B cell (primary cell): ENCODE results near the gene KRT5. TPM values are rescaled to one million over a fixed set of nuclear protein-coding genes. Genes with fewer than 3 reads are reported as not detected.

Source experiments
- ATAC-seq: fragments of 200-7000 bp; cut with Tn5 transposase; one replicate; pipeline ENCODE4 v1.10.0; 2021; ENCODE audit warnings: low read depth, mild to moderate bottlenecking, moderate number of reproducible peaks, moderate library complexity
- CTCF ChIA-PET: fragments of 350-600 bp; sonication (Branson Sonifier 250); formaldehyde crosslinking; loops from one replicate; lab custom pipeline; 2021; ENCODE audit warnings: antibody characterized with exemption, inconsistent platforms; lab: Charles Lee
- POLR2A ChIA-PET: fragments of 350-600 bp; sonication (Branson Sonifier 250); formaldehyde crosslinking; loops from one replicate; lab custom pipeline; 2021; ENCODE audit warnings: antibody characterized with exemption; lab: Charles Lee
- DNase-seq: peaks from one replicate; pipeline ENCODE4 v3.0.0; 2013
- H2AFZ ChIP-seq: 2 replicates; pipeline ENCODE4 v1.6.1; 2012; ENCODE audit warnings: mild to moderate bottlenecking, low read depth, low read length; ENCODE audit not compliant: insufficient read depth, poor library complexity, severe bottlenecking
- H3K27ac ChIP-seq, 2 donors: 1 replicate in 1 of 2; 2 replicates in 1 of 2; pipeline ENCODE4 v1.5.1; 2012 to 2013; ENCODE audit warnings: low read length in 2 of 2, mild to moderate bottlenecking in 2 of 2, moderate library complexity in 1 of 2
- H3K27me3 ChIP-seq, 4 experiments: fragments of 200-600 bp in 1 of 4; sonication (generic) in 1 of 4; replicated peaks in 1 of 4; 1 replicate in 2 of 4; 2 replicates in 2 of 4; pipeline versions ENCODE4 v1.6.1 to v1.7.0; 2013 to 2016; ENCODE audit warnings: low read length in 3 of 4, mild to moderate bottlenecking in 2 of 4, mixed read lengths in 1 of 4, moderate library complexity in 1 of 4; ENCODE audit not compliant: insufficient read depth in 4 of 4, control insufficient read depth in 3 of 4; ENCODE audit errors: control extremely low read depth in 1 of 4
- H3K36me3 ChIP-seq, 2 experiments: replicated peaks in 1 of 2; 1 replicate in 1 of 2; 2 replicates in 1 of 2; pipeline versions ENCODE4 v1.6.1 to v1.7.1; 2013; ENCODE audit warnings: low read length in 1 of 2; ENCODE audit not compliant: insufficient read depth in 2 of 2, control insufficient read depth in 1 of 2; ENCODE audit errors: control extremely low read depth in 1 of 2, extremely low read depth in 1 of 2
- H3K4me1 ChIP-seq, 2 donors: fragments of 200-600 bp in 1 of 2; sonication (generic) in 1 of 2; 1 replicate in 1 of 2; 2 replicates in 1 of 2; pipeline versions ENCODE4 v1.5.1 to v1.6.1; 2013 to 2017; ENCODE audit warnings: low read length in 2 of 2; ENCODE audit not compliant: control insufficient read depth in 2 of 2, insufficient read depth in 2 of 2
- H3K4me2 ChIP-seq: replicated peaks from 2 replicates; pipeline ENCODE3; 2012; ENCODE audit warnings: mild to moderate bottlenecking, low read depth, low read length; ENCODE audit not compliant: poor library complexity, severe bottlenecking
- H3K4me3 ChIP-seq, 5 experiments: fragments of 200-600 bp in 1 of 5; sonication (generic) in 1 of 5; 1 replicate in 3 of 5; 2 replicates in 2 of 5; pipeline versions ENCODE4 v1.5.1 to v1.7.0; 2011 to 2016; ENCODE audit warnings: low read length in 4 of 5, mild to moderate bottlenecking in 4 of 5, low read depth in 2 of 5, control low read depth in 1 of 5, moderate library complexity in 1 of 5; ENCODE audit not compliant: insufficient read depth in 1 of 5; ENCODE audit errors: control extremely low read depth in 1 of 5, extremely low read depth in 1 of 5
- H3K79me2 ChIP-seq: fragments of 200-600 bp; sonication (generic); one replicate; pipeline ENCODE4 v1.6.0; 2016; ENCODE audit warnings: low read length; ENCODE audit not compliant: control insufficient read depth, insufficient read depth
- H3K9ac ChIP-seq: fragments of 200-600 bp; sonication (generic); 2 replicates; pipeline ENCODE4 v1.6.1; 2017; ENCODE audit warnings: mild to moderate bottlenecking, low read length, moderate library complexity
- H3K9me3 ChIP-seq, 3 donors: one replicate each; pipeline versions ENCODE4 v1.6.1 to v1.7.1; 2013; ENCODE audit warnings: low read length in 2 of 3; ENCODE audit not compliant: control insufficient read depth in 2 of 3, insufficient read depth in 1 of 3; ENCODE audit errors: control extremely low read depth in 1 of 3
- H4K20me1 ChIP-seq: 2 replicates; pipeline ENCODE4 v1.6.0; 2012; ENCODE audit warnings: mild to moderate bottlenecking, low read length; ENCODE audit not compliant: insufficient read depth, control insufficient read depth, poor library complexity, severe bottlenecking
- H3K27ac Mint-ChIP-seq: one replicate; pipeline ENCODE4 v1.8.0; 2021; ENCODE audit warnings: mixed read lengths
- H3K27me3 Mint-ChIP-seq: one replicate; pipeline ENCODE4 v1.8.0; 2021; ENCODE audit warnings: mixed read lengths
- H3K4me1 Mint-ChIP-seq: one replicate; pipeline ENCODE4 v1.8.0; 2021; ENCODE audit warnings: mixed read lengths
- H3K4me3 Mint-ChIP-seq: one replicate; pipeline ENCODE4 v1.8.0; 2021; ENCODE audit warnings: mixed read lengths
- H3K9me3 Mint-ChIP-seq: one replicate; pipeline ENCODE4 v1.8.0; 2022; ENCODE audit warnings: mixed read lengths; ENCODE audit not compliant: insufficient read depth
- CTCF ChIP-seq: fragments of 200-600 bp; IDR thresholded peaks from one replicate; pipeline ENCODE4 v1.8.0; 2022; ENCODE audit warnings: antibody characterized with exemption, mild to moderate bottlenecking
- EZH2 ChIP-seq: IDR thresholded peaks from 2 replicates; pipeline ENCODE4 v1.6.1; 2012; ENCODE audit warnings: borderline replicate concordance, low read depth, mild to moderate bottlenecking, moderate library complexity, low read length; ENCODE audit not compliant: insufficient read depth, poor library complexity, severe bottlenecking
- WGBS: methylation state at CpG from one replicate; pipeline ENCODE4 v1.1.5; 2013; ENCODE audit warnings: missing lambda C conversion rate; ENCODE audit not compliant: insufficient coverage; 5-methylcytosine and 5-hydroxymethylcytosine counted together
- intact Hi-C: fragments of 100-400 bp; cut with micrococcal nuclease; formaldehyde crosslinking; loops from one replicate; pipeline ENCODE4 v1.10.0; 2022
- polyA plus RNA-seq: library from polyadenylated mRNA; depleted of rRNA; stranded (reverse); fragments of >200 nt; gene quantifications from 2 replicates; pipeline ENCODE4 v1.2.3, GENCODE V29; 2012
- total RNA-seq, 2 donors: library from RNA; stranded (reverse); fragments of 120-200 nt in 1 of 2; gene quantifications; 1 replicate in 1 of 2; 2 replicates in 1 of 2; pipeline versions ENCODE4 v1.2.3 to v1.2.4, GENCODE V29; 2013 to 2022

KRT5 gene
- total and polyA plus RNA-seq, 2 donors (not counting 1 experiment from before 2014, with no cell fraction given): not detected

DNA sequence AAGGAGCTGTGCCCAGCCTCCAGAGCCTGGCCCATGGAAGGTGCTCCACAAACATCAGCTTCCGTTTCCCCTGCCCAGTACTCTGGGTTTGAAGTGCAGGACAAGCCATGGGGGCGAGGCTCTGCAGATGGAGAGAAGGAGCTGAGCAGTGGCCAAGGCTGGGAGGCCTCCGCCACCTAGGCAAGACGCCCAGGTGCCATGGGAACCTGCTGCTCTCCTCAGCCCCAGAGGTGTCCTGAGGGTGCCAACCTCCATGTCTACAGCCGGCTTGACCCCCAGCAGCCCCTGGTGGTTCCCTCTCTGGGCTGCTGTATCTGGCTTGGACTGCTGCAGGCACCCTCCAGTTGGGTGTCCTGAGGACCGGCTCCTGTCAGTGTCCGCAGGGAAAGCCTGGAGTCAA lies 20.3 kb upstream of the KRT5 start:
- Histone ChIP-seq H3K9ac (no peak overlapping the region), H3K9me3 (peaks cover 0 to 6% (median 0%) of the 10 kb centered on the region in 3 donors), H3K4me2 (no peak overlapping the region), H3K79me2 (no peaks in the 10 kb centered on the region), H2AFZ (no peak overlapping the region), H3K27ac (no peak overlapping the region), H3K27me3 (peaks cover 0 to 5% (median 0%) of the 10 kb centered on the region in 4 experiments), H3K4me3 (no peak overlapping the region), H3K4me1 (no peaks in the 10 kb centered on the region), H4K20me1 (no peaks in the 10 kb centered on the region), H3K36me3 (no peaks in the 10 kb centered on the region)
- ChIA-PET CTCF (no interaction called here), POLR2A (no interaction called here)
- DNase-seq (no peak), ATAC-seq (no peak)
- WGBS: 79% methylated on average over 7 of the region's 7 CpGs
- Mint-ChIP-seq H3K27me3 (peaks cover 16% of the 10 kb centered on the region), H3K4me1 (no peaks in the 10 kb centered on the region), H3K27ac (no peak overlapping the region), H3K9me3 (no peaks in the 10 kb centered on the region), H3K4me3 (no peak overlapping the region)
- TF ChIP-seq CTCF (no peak), EZH2 (no peak)
- intact Hi-C loops: no loop called here

- no peak overlapping the region for H3K4me2 ChIP-seq
- 87% methylated on average over 3 of the region's 3 CpGs for WGBS
- CTCF ChIA-PET: no interaction called here
- Mint-ChIP-seq H3K4me3 (no peak overlapping the region), H3K4me1 (no peaks in the 10 kb centered on the region), H3K27me3 (peaks cover 11% of the 10 kb centered on the region), H3K27ac (no peak overlapping the region), H3K9me3 (no peaks in the 10 kb centered on the region)
- no peaks in the 10 kb centered on the region for H3K36me3 ChIP-seq
- no peak overlapping the region for H3K27ac ChIP-seq
- no peaks in the 10 kb centered on the region for H3K79me2 ChIP-seq
- ATAC-seq: no peak
- no peak for DNase-seq
- peaks cover 0 to 6% (median 0%) of the 10 kb centered on the region in 3 donors for H3K9me3 ChIP-seq
- TF ChIP-seq CTCF (no peak), EZH2 (no peak)
- H3K27me3 ChIP-seq: peaks cover 0 to 5% (median 0%) of the 10 kb centered on the region in 4 experiments
- POLR2A ChIA-PET: no interaction called here
- no peaks in the 10 kb centered on the region for H3K4me1 ChIP-seq
- intact Hi-C loops: no loop called here
- H3K9ac ChIP-seq: no peak overlapping the region
- H4K20me1 ChIP-seq: no peaks in the 10 kb centered on the region
- H3K4me3 ChIP-seq: no peak overlapping the region
- H2AFZ ChIP-seq: no peak overlapping the region
Measured at GRCh38 chr12:52539821-52540173, 19.6 kb upstream of the KRT5 start.
